NCI-H146 treated with DMSO at 0.1 percent for 48 hours (cell line): ENCODE data around the gene EPHB1.
A peak's percentile ranks its signal among the peaks of the same experiment; 100 is the strongest.

Experiments used
- DNase-seq: peaks from one replicate; lab custom pipeline; 2025; ENCODE audit not compliant: unreplicated experiment; lab: John Stamatoyannopoulos, UW

The EPHB1 gene

DNA sequence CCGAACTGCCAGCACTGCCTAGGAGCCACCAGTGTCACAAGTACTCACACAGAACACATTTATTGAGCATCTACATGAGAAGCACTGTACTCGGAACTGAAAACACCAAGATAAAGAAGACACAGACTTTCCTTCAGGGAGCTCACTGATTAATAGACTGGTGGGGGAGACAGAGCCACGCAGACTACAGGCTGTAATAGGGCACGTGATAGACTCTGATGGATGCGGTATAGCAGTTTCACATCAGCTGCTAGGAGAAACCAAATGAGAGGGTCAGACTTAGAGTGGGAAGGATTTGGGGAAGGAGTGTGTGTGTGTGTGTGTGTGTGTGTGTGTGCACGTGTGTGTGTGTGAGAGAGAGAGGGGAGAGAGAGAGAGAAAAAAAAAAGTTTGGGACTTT lies 12.1 kb downstream of the EPHB1 start:
- no peak for DNase-seq

- no peak for DNase-seq
Observed at GRCh38 chr3:134808835-134809234, 13.8 kb downstream of the EPHB1 start.

DNA sequence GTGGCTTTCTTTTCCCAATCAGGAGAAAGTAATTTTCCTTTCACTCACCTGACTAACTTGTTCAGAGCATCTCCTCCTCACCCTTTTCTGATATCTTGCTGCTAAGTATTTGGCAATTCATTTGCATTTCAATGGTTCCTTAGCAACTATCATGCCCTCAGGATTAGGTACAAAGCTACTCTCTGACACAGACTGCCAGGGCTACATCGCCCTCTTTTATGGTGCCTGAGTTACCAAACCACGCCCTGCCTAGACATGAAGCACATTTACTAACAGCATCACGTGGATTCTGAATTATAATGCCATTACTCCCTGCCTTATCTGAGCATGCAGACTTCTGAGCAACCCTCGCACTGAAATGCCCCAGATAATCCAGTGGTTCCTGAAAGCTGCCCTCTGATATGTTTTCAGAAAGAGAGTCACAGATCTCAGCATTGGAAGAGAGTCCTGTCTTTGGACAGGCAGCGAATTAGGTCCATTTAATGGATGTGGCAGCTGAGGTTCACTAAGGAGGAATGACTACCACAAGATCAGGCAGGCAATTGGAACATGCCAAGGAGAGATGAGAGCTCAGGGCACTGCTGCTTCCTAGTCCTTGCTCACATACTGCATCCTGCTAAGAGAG lies 14.5 kb downstream of the EPHB1 start:
- peak; percentile 91 for DNase-seq

GRCh38 chr3:134810052-134810435 lies 15.0 kb downstream of the EPHB1 start:
- DNase-seq = no peak

DNA sequence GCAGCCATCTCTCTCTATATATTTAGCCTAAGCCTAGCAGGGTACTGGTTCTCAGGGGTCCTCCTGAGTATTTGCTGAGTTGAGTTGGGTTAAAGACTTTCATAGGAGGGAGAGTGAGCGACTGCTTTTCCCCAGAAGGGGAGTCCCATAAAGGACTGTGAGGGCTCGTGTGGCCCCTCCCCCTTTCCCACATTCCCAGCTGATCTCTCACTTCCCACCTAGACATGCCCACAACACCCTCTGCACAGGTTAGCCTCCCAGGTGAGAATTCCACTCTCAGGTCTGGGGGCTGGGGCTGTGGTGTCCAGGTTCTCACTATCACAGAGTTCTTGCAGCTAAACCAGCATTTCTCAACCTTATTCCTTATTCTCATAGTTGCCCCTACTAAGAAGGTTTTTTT lies 15.8 kb downstream of the EPHB1 start:
- DNase-seq = no peak

DNA sequence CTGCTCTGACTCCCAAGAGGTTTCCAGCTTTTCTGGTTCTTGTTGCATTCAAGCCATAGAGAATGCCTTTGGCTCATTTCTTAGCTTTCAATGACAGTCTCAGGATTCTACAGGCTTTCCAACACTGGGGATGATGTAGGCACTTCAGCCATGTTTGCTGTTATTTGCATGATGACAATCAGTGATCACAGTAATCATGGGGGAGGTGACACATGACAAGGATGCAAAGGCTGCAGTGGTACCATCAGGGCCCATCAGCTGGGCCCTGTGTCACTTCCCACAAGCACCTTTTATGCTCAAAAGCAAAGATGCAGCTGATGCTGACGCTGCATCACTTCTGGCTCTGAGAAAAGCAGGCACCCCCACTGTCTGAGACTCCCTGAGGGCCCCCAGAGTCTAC lies 18.6 kb downstream of the EPHB1 start:
- no peak for DNase-seq

DNA sequence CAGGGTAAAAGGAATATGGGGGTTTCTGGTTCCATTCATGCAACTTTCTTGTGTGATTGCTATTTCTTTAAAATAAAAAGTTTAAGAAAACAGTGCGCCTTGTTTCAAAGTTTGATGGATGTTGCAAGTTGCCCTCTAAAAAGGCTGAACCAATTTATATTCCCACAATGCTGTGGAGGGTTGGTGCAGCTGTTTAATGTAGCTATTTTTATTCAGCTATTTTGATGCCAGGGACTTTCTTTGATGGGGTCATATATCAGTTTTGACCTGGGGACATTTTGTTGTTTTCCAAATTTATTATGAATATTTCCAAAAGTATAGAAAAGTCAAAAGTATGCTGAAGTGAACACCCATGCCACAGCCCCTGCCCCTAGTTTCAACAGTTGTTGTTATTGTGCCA lies 20.5 kb downstream of the EPHB1 start:
- DNase-seq = no peak

- no peak for DNase-seq
Observed at GRCh38 chr3:134816623-134817022, 21.6 kb downstream of the EPHB1 start.

DNA sequence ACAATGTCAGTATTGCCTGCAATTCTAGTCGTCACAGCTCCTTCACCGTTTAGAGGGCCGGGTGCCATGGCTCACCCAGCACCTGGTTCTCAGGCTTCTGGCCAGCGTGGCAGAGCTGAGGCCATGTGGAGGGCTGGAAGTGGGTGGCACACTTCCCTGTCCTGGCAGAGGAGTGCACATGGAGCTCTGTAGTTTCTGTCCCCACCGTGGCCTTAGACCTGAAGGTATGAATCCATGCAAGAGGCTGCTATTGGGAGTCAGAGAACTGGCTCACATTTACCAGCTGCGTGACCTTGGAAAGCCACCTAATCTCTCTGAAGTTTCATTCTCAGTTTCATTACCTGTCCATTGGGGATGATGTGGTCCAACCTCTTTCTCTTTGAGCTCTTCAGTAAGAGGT lies 22.2 kb downstream of the EPHB1 start:
- no peak for DNase-seq

GRCh38 chr3:134820994-134821393 lies 25.9 kb downstream of the EPHB1 start:
- no peak for DNase-seq

DNA sequence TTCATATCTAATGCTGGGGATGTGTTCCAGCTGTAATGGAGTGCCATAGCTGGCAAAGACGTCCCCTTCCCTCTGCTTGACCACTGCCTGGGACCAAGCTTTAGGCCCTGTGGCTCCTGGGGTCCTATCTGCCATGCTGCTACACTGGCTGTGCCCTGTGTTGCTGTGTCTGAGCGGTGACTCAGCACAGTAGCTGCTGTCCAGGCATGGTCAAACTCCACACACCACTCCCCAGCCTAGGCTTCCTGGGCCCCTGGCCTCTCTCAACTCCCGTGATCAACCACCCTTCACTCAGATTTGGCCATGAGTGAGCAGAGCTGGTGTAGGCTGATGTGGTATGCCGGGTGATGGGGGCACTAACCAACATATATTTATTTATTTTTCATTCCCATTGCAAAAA lies 27.0 kb downstream of the EPHB1 start:
- no peak for DNase-seq

DNA sequence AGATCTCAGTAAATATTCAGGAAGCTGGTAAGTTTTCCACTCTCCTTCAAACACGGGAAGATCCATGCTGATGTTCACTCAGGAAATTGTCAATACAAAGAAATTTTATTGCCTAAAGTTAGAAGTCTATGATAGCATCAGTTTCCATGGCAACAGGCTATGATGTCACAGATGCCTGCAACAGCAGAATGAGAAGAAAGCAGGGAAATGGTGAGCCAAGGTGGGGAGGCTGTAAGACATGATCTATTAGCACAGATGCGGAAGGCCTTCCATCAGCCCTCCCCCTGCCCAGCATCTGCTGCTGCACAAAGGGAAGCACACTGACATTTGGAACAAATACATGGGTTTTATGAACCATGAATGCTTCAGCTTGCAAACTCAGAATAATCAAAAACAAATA lies 28.6 kb downstream of the EPHB1 start:
- DNase-seq = no peak

- DNase-seq = no peak
Observed at GRCh38 chr3:134824791-134825190, 29.7 kb downstream of the EPHB1 start.

- no peak for DNase-seq
Observed at GRCh38 chr3:134827213-134827612, 32.2 kb downstream of the EPHB1 start.

- no peak for DNase-seq
Observed at GRCh38 chr3:134829721-134830120, 34.7 kb downstream of the EPHB1 start.

DNA sequence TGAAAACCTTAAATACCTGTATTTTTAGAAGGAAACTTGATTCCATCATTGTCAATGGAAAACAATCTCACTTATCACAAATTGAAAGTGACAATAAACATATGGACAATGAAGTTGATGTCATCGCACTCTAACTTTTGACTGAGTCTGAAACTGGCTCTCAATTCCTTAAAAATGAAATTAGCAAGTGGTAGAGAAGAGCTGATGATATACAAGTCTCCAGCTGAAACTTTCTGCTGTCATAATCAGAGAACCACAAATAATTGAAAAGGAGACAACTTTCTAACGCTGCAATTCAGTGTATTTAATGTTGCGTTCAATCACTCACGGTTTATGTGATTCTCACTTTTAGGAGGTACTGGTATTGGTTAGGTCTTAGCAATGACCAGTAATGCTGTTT lies 37.5 kb downstream of the EPHB1 start:
- no peak for DNase-seq

- DNase-seq = no peak
Observed at GRCh38 chr3:134833453-134834163, 38.5 kb downstream of the EPHB1 start.

- no peak for DNase-seq
Observed at GRCh38 chr3:134836921-134837320, 41.9 kb downstream of the EPHB1 start.

GRCh38 chr3:134838599-134838998 lies 43.5 kb downstream of the EPHB1 start:
- DNase-seq = peak; percentile 14

DNA sequence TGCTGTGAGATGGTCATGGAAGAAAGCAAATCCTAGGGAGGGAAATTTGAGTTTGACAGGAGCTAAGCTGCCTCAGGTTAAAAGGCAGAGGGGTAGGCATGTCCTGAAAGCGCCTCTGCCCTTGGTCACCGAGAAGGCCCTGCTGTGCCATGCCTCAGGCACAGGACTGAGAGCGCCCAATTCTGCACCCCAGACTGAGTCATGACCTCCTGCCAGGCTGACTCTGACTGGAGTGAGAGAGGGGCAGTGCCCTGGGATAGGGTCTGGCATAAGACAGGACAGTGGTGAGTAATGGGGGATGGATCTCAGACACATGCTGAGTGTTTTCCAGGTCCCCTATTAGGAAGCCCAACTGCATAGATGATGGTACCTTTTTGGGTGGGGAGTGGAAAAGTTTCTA lies 44.4 kb downstream of the EPHB1 start:
- DNase-seq = no peak

DNA sequence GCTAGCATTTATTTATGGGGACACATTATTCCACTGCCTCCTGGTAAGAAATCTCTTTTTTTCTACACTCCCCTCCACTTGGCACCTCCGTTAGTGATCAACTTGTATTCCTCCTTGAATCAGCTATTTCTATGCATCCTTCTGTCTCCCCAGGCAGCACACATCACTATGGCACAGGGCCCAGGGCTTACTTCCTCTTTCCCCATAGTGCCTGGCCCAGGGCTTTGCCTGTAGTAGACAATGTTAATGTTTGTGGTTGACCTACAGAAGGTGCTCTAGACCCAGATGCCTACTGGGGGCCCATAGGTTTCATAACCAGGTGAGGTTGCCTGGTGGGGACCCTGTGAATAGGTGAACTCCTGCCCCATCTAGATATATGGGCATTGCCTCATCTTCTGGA lies 44.9 kb downstream of the EPHB1 start:
- DNase-seq = no peak

- DNase-seq = no peak
Observed at GRCh38 chr3:134840459-134840858, 45.4 kb downstream of the EPHB1 start.

- DNase-seq = no peak
Observed at GRCh38 chr3:134846084-134846483, 51.0 kb downstream of the EPHB1 start.
